Motor neuron (in vitro differentiated cells): ENCODE measurements around the gene TBL3. TPM values are rescaled to one million over a fixed set of nuclear protein-coding genes. Genes with fewer than 3 reads are reported as not detected.
"Not testable (repeated sequence)": the region's sequence is repeated elsewhere in the genome, so short reads cannot be mapped to it uniquely, and the experiment has no call there.

ENCODE experiments used
- ATAC-seq, 8 experiments: fragments of 200-7000 bp; cut with Tn5 transposase; replicated peaks in 6 of 8; 2 replicates each; pipeline ENCODE4 v1.8.0; 2021; ENCODE audit warnings: mild to moderate bottlenecking in 8 of 8, moderate library complexity in 8 of 8
- H3K27ac ChIP-seq, 2 donors: fragments of 250-450 bp; sonication (Bioruptor Pico); 2 replicates each; pipeline ENCODE4 v1.9.0; 2021; ENCODE audit warnings: antibody characterized with exemption in 2 of 2, mild to moderate bottlenecking in 2 of 2, moderate library complexity in 1 of 2
- H3K4me1 ChIP-seq, 2 donors: fragments of 250-450 bp; sonication (Bioruptor Pico); replicated peaks in 1 of 2; 2 replicates each; pipeline ENCODE4 v1.6.1; 2021; ENCODE audit warnings: antibody characterized with exemption in 2 of 2, mild to moderate bottlenecking in 2 of 2, moderate library complexity in 1 of 2
- H3K4me3 ChIP-seq, 5 donors: fragments of 250-450 bp; sonication (Bioruptor Pico); 2 replicates each; pipeline ENCODE4 v1.9.0; 2021; ENCODE audit warnings: antibody characterized with exemption in 5 of 5, mild to moderate bottlenecking in 5 of 5, moderate library complexity in 4 of 5
- WGBS, 10 experiments: fragments of 450-650 bp; shearing (Covaris generic); methylation state at CpG; one replicate each; pipeline ENCODE4 v1.0.0; 2022; 5-methylcytosine and 5-hydroxymethylcytosine counted together
- in situ Hi-C, 9 experiments: fragments of 400-800 bp; cut with MboI; loops; one replicate each; pipeline ENCODE4 v1.15.0; 2021; ENCODE audit warnings: low sequenced_read_pairs in 9 of 9, low pct_unique_long_range_greater_than_20kb in 2 of 9; ENCODE audit not compliant: unreplicated experiment in 9 of 9
- total RNA-seq, 8 experiments: library from RNA; unstranded; fragments of 300-600 nt; gene quantifications; 2 replicates each; pipeline versions ENCODE4 v1.2.3 to v1.2.4, GENCODE V29; 2022

Gene TBL3
- total RNA-seq, 8 experiments from 2014 or later: 18.4 to 55.5 (median 31.7) TPM

- no peak for ATAC-seq
- no peak overlapping the region for H3K4me3 ChIP-seq
- peaks cover 2 to 8% of the 10 kb centered on the region in 2 donors for H3K4me1 ChIP-seq
- in situ Hi-C loops: no loop called here
- H3K27ac ChIP-seq: no peak overlapping the region
- 60 to 100% (median 75%) methylated on average over 1 to 3 of the region's 9 CpGs; no CpG with 5 or more reads in 5 of the 10 experiments for WGBS, 10 experiments
These were observed 24.5 kb upstream of the TBL3 start for GRCh38 chr16:1947369-1947670.

GRCh38 chr16:1949507-1949906 lies 22.3 kb upstream of the TBL3 start:
- Histone ChIP-seq H3K27ac (no peak overlapping the region), H3K4me1 (no peaks in the 10 kb centered on the region), H3K4me3 (no peak overlapping the region)
- WGBS, 10 experiments: 57 to 100% (median 80%) methylated on average over 1 of the region's 11 CpGs; no CpG with 5 or more reads in 7 of the 10 experiments
- no peak for ATAC-seq
- in situ Hi-C loops: no loop called here

DNA sequence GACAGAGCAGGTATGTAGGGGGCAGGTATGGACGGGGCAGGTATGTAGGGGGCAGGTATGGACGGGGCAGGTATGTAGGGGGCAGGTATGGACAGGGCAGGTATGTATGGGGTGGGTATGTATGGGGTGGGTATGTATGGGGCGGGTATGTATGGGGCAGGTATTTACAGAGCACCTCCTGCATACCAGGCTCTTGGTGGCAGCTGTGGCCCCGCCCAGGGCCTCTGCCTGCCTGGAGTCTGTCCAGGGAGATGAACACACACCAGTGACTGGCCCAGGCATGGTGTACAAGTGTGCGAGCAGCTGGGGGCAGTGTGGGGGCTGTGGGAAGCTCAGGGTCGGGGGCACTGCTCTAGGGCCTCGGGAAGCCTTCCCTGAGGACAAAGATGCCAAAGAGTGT lies 21.8 kb upstream of the TBL3 start:
- Histone ChIP-seq H3K4me1 (no peaks in the 10 kb centered on the region), H3K27ac (no peak overlapping the region), H3K4me3 (no peak overlapping the region)
- no CpG with 5 or more reads among the region's 7 CpGs for WGBS, 10 experiments
- in situ Hi-C loops: no loop called here
- peak in 3 of 8 experiments; percentile 5 to 23 (median 16) for ATAC-seq

- no peak overlapping the region for H3K4me3 ChIP-seq
- WGBS, 10 experiments: 80 to 100% (median 95%) methylated on average over 2 to 6 of the region's 19 CpGs; no CpG with 5 or more reads in 5 of the 10 experiments
- H3K4me1 ChIP-seq: no peaks in the 10 kb centered on the region
- in situ Hi-C loops: no loop called here
- ATAC-seq: no peak
- H3K27ac ChIP-seq: no peak overlapping the region
These were observed 21.3 kb upstream of the TBL3 start for GRCh38 chr16:1950559-1950958.

GRCh38 chr16:1953734-1954133 lies 18.1 kb upstream of the TBL3 start:
- ATAC-seq: peak in 2 of 8 experiments; percentile 2 to 7

GRCh38 chr16:1957434-1958142 lies 14.3 kb upstream of the TBL3 start:
- H3K4me1 ChIP-seq: peaks cover 10 to 15% of the 10 kb centered on the region in 2 donors
- H3K27ac ChIP-seq, in situ Hi-C loops, ATAC-seq, H3K4me3 ChIP-seq: not testable (repeated sequence)
- WGBS, 10 experiments: 75 to 100% (median 94%) methylated on average over 4 to 14 of the region's 22 CpGs; no CpG with 5 or more reads in 2 of the 10 experiments

More at GRCh38 chr16:1953734-1954133, 18.1 kb upstream of the TBL3 start:
- Histone ChIP-seq H3K27ac (no peak overlapping the region), H3K4me1 (no peaks in the 10 kb centered on the region), H3K4me3 (no peak overlapping the region)
- WGBS, 10 experiments: 81 to 92% (median 83%) methylated on average over 2 to 8 of the region's 22 CpGs; no CpG with 5 or more reads in 7 of the 10 experiments
- in situ Hi-C loops: no loop called here

GRCh38 chr16:1958143-1958491 lies 13.7 kb upstream of the TBL3 start:
- H3K27ac ChIP-seq, in situ Hi-C loops, H3K4me3 ChIP-seq, ATAC-seq: not testable (repeated sequence)
- peaks cover 12 to 18% of the 10 kb centered on the region in 2 donors for H3K4me1 ChIP-seq
- WGBS, 10 experiments: 100% methylated on average over 4 of the region's 30 CpGs; no CpG with 5 or more reads in 9 of the 10 experiments

- Histone ChIP-seq H3K4me1 (peaks cover 18 to 24% of the 10 kb centered on the region in 2 donors), H3K4me3 (peak overlapping the region; percentile 52 to 93 (median 89)), H3K27ac (peak overlapping the region; percentile 84 to 90)
- ATAC-seq: peak in 2 of 8 experiments; percentile 0 to 5
- in situ Hi-C loops: no loop called here
- 20 to 80% (median 43%) methylated on average over 1 to 10 of the region's 14 CpGs; no CpG with 5 or more reads in 4 of the 10 experiments for WGBS, 10 experiments
These were observed 13.1 kb upstream of the TBL3 start for GRCh38 chr16:1958715-1959268.

DNA sequence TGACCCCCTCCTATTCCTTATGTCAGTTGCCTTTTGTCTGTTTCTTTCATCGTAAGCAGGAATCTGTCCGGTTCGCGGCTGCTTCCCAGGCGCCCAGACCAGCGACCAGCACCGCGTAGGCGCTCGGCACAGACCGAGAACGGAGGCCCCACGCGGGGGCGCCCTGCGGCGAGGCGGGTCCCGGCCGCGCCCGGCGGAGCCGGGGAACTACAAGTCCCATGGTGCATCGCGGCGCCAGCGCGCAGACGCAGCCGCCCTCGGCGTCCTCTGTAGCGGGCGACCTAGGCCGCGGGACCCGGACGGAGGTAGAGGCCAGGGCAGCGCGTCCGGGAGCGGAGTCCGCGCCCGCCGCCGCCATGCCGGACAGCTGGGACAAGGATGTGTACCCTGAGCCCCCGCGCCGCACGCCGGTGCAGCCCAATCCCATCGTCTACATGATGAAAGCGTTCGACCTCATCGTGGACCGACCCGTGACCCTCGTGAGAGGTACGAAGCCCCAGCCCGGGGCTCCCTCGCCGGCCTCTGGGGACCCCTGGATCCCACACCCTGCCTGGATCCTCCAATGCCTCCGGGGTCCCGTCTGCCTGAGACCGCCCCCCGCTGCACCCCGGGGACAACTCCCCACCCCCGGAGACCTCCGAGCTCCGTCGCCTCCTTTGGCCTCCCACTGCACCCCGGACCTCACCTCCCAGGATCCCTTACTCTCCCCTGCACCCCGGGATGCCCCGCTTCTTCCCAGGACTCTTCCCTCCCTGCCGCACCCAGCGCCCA lies 12.4 kb upstream of the TBL3 start, which contains the start of gene NDUFB10:
NDUFB10 (plus strand) TSS at position 270 of the 771 bp plus-strand sequence; CDS start at position 357, 87 bp downstream.
- H3K4me3 ChIP-seq: peak within 1 kb of the TSS; percentile 52 to 93 (median 89)
- WGBS, 10 experiments: 0 to 3% (median 2%) methylated on average over 1 to 8 of the region's 79 CpGs; no CpG with 5 or more reads in 5 of the 10 experiments
- peaks cover 18 to 24% of the 10 kb centered on the region in 2 donors for H3K4me1 ChIP-seq
- ATAC-seq: peak; percentile 49 to 89 (median 84)
- peak within 1 kb of the TSS; percentile 84 to 90 for H3K27ac ChIP-seq
- in situ Hi-C loops: no loop called here

DNA sequence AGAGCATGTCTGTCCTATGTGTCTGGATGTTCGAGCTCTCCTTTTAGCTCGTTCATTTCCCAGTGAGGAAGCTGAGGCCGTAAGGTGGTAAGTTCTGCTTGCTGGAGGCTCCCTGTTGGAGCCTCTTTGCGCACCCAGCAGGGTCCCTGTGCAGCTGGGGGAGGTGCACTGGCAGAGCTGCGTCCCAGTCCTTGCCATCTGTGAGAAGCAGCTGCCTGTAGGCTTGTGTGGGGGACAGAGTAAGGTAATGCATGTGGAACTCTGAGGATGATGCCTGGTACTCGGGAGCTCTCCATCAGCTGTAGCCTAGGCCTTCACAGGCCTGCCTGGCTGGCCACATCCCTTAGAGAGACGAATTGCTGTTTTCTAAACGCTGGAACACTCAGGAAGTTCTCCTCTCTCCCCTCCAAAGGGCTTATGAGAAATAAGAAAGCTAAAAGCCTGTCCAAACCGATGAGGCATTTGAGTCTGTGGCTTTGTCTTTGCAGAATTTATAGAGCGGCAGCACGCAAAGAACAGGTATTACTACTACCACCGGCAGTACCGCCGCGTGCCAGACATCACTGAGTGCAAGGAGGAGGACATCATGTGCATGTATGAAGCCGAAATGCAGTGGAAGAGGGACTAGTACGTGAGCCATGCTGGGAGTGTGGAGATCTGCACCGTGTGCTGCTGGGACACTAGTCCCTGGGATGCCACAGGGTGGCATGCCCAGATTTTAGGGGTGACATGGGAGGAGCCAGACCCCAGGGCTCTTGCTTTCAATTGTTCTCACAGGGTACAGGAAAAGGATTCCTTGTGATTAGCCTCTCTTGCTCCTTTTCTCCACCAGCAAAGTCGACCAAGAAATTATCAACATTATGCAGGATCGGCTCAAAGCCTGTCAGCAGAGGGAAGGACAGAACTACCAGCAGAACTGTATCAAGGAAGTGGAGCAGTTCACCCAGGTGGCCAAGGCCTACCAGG lies 10.9 kb upstream of the TBL3 start:
- ATAC-seq: peak in 3 of 8 experiments; percentile 5 to 9 (median 8)
- Histone ChIP-seq H3K27ac (no peak overlapping the region), H3K4me1 (peaks cover 24 to 28% of the 10 kb centered on the region in 2 donors), H3K4me3 (peak overlapping the region in 4 of 5 donors; percentile 71 to 93 (median 90))
- in situ Hi-C loops: no loop called here
- 0 to 60% (median 36%) methylated on average over 1 to 7 of the region's 20 CpGs; no CpG with 5 or more reads in 2 of the 10 experiments for WGBS, 10 experiments

- WGBS, 10 experiments: 33 to 100% (median 53%) methylated on average over 1 to 3 of the region's 6 CpGs; no CpG with 5 or more reads in 7 of the 10 experiments
- no peak for ATAC-seq
- in situ Hi-C loops: no loop called here
These were observed 10.2 kb upstream of the TBL3 start for GRCh38 chr16:1961651-1962067.

More at GRCh38 chr16:1961651-1962067, 10.2 kb upstream of the TBL3 start:
- H3K27ac ChIP-seq: no peak overlapping the region
- peaks cover 25 to 30% of the 10 kb centered on the region in 2 donors for H3K4me1 ChIP-seq
- no peak overlapping the region for H3K4me3 ChIP-seq
